ENCODE data around the gene SPOCK3.
"Not testable (repeated sequence)": the region's sequence is repeated elsewhere in the genome, so short reads cannot be mapped to it uniquely, and the experiment has no call there.

Gene SPOCK3

DNA sequence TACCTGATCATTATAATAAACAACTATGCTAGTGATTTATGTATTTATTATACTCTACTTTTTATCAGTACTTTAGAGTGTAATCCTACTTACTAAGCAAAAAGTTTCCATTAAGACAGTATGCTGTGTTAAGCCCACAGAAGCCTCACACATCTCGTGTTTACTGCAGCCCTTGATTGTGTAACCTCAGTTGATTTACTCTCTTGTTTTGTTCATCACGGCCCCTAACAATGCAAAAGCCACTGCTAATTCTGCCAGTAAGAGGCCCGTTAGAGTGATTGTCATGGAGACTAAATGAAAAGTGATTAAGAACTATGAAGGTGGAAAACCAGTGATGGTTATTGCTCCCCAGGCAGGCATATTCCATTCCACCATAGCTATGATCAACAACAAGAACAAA lies 436.2 kb downstream of the SPOCK3 start:
- no peak for DNase-seq

DNA sequence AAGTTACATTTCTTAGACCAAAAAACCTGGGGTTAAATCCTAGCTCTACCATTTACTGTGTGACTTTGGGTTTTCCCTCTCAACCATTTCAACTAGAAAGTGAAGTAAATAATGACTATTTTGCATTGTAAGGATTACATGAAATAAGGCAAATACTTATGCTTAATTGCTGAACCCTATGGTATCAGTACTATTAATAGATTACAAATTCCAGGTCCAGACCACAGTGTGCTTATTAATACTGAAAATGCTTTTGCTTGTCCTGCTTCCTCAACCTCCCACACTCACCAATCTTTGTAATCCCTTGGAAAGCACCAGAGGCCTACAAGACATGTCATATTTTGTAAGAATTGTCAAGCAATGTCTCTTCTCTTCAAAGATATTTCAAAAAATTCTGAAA lies 456.5 kb downstream of the SPOCK3 start:
- no peak for DNase-seq

DNA sequence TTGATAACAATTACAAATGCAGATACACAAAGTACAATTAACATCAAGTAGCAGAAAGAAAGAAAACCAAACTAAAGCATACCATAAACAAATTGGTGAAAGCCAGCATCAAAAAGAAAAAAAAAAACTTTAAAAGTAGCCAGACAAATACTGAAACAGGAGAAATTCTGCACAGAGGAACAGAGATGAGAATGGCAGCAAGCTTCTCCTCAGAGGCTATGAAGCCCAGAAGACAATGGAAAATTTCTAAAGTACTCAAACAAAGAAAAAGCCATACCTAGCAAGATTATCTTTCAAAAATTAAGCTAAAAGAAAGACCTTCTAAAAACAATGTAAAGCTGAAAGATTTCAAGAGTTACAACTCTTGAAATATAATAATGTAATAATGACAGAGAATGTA lies 471.3 kb downstream of the SPOCK3 start:
- DNase-seq: no peak

DNA sequence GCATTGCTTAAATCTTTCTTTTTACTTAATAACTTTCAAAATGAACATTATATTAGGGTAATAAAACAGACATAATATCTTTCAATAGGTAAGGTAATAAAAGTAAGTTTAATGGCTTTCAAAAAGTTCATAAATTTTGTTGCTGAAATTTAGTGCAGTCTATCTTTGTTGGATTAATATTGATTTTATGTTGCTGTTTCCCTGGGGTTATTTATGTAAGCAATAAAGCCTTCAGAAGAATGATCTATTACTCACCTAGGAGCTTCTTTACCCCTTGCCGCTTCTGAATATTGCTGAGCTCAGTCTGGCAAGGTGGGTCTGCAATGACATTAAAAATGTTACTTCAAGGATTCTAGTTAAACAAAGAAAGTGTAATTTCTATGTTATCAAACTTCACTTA lies 492.6 kb downstream of the SPOCK3 start:
- DNase-seq: no peak

DNA sequence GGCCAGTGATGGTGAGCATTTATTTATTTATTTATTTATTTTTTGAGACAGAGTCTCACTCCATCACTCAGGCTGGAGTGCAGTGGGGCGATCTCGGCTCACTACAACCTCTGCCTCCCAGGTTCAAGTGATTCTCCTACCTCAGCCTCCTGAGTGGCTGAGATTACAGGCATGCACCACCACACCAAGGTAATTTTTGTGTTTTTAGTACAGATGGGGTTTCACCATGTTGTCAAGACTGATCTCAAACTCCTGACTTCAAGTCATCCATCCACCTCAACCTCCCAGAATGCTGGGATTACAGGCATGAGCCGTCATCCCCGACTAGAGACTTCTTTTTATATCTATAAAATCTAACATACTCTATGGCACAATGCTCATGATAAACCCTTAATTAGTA lies 495.1 kb downstream of the SPOCK3 start:
- not testable (repeated sequence) for DNase-seq

DNA sequence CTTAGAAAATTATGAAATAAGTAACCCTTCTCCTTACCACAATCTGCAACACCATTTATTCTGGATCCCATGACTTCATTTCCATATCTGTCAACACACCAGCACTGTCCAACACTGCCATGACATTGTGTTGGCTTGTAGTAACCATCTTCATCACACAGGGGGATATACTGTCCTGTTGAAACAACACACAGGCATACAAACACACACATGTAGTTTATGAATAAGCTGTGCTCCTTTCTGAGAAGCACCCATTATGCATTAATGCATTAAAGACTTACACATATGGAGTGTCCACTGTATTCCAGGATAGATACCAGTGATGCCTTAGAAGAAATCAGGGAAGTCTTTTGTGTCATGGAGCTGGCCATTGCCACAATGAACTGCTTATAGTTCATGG lies 496.9 kb downstream of the SPOCK3 start:
- DNase-seq: no peak

DNA sequence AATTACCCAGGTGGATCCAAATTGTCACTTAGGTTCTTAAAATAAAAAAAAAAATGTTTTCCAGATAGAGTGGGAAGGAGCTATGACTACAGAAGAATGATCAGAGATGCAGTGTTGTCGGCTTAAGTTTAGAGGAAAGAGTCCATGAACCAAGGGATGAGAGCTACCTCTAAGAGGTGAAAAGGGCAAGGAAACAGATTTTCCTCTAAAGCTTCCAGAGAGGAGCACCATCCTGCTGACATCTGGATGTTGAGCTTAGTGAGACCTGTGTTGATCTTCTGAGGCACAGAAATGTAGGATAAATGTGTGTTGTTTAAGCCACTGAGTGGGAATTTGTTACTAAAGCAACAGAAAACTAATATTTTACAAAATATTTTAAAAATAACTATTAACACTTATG lies 498.7 kb downstream of the SPOCK3 start:
- no peak for DNase-seq

DNA sequence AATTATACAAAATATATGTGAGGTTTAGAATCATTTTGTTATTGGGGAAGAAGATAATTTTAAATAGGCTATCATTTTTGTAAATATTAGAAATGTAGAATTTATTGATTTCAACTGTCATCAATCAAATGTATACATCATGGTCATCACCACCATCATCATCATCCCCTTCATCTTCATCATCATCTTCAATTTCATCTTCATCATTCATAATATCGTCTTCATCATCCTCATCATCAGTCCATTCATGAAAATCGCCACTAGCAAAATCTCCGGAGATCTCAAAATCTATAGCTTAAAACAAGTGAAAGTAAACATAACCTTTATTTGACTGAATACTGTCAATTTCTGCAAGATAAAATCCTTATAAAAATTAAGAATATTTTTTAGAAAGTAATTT lies 499.5 kb downstream of the SPOCK3 start:
- no peak for DNase-seq

DNA sequence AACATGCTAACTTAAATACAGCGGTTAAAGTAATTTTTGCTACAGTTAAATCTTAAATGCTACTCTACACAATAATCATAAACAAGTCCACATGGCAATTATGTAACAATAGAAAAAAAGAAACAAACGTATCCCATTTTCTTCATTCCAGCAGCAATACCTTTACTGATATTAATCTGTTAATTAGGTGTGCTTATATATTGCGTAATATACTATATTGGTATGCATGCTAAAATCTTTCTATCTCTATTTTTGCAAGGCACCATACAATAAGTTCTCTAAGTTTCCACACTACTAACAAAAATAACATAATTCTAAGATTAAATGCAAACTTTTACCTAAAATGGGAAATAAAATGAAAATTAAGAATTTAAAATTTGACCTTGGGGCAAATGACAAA lies 500.6 kb downstream of the SPOCK3 start:
- no peak for DNase-seq

DNA sequence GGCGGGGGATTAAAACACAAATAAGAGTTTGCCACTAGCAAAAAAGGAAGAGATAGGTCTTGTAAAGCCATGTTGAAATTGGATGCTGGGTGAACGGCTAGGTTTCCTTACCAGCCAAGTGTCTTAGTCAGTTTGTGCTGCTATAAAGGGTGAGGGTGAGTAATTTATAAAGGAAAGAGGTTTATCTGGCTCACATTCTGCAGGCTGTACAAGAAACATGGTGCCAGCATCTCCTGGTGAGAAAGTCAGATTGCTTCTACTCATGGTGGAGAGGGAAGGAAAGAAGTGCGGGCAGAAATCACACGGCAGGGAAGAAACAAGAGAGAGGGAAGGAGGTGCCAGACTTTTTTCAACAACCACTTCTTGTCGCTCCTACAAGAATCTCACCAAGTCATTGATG lies 507.5 kb downstream of the SPOCK3 start:
- no peak for DNase-seq

DNA sequence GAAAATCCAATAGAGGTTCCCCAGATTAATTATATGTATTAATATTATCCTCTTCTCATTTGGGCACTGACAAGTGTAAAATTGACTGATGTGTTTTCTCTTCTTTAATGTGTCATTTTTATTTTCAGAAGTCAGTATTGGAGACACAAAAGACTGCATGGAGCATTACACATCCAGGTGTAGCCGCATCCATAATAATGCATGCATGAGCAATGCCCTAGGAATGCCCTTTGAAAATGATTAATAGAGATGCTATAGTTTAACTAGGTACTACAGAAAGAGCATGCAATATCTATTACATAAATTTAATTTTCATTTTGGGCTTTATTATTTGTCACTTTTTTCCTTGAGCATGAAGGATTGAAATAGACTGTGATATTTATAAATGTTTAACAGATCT lies 509.9 kb downstream of the SPOCK3 start:
- no peak for DNase-seq

DNA sequence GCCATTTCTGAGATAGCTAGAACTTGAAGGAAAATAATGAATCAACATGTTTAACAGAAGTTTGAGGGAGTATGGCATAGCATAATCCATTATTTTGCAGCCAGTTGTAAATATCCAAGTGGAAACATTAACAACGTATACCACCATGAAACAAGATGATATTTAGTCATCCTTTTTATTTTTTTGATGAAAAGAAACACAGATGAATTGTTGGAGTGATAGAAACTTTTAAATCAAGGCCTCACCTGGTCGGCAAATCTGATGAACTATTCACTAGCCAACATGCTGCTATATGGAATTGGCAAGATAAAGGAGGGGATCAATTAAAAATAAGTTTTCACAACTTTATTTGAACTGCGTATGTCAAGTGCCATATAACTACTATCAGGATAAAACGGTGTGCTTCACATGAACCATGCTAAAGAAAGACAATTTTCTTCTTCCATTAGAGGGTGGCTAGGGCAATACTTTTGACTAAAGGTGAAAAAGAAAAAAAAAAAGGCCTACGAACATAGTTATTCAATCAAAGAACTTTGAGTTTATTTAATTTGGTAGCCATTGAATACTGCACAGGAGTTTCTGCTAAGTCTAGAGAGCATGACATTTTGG lies 510.7 kb downstream of the SPOCK3 start:
- DNase-seq: no peak

DNA sequence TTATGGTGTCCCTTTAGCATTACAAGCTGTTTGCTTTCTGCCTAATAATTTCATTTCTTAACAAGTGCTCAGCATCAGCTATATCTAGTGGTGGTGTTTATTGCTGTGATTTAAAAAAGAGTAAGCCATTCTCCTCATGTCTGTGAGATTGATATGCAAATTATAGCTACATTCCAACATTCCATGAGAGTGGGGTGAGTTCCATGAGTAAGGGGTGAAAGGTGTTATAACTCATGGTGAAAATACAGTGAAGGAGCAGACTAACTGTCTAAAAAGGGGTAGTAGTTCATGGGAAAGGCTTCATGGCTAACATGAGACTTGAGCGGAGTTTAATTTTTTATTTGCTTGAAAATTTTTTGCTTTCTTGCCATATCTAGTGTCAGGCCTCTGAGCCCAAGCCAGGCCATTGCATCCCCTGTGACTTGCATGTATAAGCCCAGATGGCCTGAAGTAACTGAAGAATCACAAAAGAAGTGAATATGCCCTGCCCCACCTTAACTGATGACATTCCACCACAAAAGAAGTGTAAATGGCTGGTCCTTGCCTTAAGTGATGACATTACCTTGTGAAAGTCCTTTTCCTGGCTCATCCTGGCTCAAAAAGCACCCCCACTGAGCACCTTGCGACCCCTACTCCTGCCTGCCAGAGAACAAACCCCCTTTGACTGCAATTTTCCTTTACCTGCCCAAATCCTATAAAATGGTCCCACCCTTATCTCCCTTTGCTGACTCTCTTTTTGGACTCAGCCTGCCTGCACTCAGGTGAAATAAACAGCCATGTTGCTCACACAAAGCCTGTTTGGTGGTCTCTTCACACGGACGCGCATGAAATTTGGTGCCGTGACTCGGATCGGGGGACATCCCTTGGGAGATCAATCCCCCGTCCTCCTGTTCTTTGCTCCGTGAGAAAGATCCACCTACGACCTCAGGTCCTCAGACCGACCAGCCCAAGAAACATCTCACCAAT lies 518.3 kb downstream of the SPOCK3 start:
- not testable (repeated sequence) for DNase-seq

DNA sequence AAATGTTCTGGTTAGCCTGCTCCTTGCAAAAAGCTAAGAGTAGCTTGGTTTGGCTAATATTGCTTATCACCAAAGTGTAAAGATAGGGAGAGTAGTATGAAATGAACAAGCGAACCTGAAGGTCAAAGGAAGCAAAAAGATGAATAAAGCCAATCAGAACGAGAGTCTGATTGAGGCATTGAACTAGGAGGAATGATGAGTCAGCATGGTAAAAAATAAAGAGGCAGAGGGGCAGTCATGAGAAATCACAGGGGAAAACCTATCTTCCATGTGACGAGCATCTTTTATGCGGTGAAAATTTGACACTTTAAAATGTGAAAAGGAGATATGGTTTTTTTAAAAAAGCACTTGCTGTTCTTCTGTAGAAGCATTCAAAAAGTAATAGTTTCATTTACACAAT lies 533.7 kb downstream of the SPOCK3 start:
- no peak for DNase-seq

DNA sequence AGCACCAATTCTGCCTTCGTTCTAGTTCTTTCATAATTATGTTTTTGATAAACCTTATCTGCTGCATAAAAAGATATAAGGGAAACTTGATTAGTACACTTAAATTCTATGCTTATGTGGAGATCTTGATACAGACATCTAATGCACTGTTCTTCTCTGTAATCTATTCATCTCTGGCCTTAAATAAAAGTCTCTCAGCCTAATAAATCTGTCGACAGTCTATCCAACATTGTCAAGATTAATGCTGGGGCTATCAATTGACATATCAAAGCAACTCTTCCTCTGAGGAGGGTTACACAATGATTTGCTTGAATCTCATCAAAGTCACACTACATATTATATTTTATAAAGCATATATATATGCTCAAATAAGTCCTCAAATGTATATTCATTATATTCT lies 545.5 kb downstream of the SPOCK3 start:
- no peak for DNase-seq

DNA sequence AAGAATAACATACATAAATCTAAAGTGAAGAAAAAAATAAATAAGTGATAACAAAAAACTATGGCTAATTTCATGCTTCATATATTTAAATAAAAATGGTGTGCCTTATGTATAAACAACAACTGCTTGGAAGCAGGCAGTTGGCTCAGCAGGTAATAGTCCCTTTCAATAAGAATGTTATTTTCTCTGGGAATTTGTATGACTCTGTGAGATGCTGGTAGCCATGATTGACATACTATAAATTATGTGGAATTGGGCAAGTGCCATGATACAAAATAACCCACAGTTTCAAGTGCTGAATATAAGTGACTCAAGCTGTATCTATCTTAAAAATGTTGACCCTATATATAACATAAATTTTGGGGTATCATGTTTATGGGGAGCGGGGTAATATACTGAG lies 546.5 kb downstream of the SPOCK3 start:
- no peak for DNase-seq

All from activated gamma-delta T cell (primary cell).